T-helper 1 cell (primary cell): ENCODE results near the gene PPP1R37.

Experiments
- DNase-seq, 5 donors: peaks; one replicate each; pipeline ENCODE4 v3.0.0-alpha.2; 2012 to 2020

Gene PPP1R37

DNA sequence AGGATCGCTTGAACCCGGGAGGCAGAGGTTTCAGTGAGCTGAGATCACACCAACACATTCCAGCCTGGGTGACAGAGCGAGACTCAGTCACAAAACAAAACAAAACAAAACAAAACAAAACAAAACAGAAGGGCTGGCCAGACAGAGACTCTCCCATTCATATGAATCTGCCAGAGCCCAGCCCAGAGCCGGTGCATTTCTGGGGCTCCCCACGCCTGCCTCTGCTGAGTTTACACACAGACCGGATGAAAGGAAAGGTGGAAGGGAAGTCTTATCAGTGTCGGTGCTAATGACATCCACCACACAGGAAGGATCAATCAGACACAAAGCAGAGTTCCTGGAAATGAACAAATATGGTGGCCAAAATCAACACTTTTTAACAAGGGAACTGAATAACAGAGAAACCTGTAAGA, 78.2 kb downstream of the PPP1R37 start:
- DNase-seq, result peak in 4 of 5 donors; percentile 38 to 83 (median 42)

DNA sequence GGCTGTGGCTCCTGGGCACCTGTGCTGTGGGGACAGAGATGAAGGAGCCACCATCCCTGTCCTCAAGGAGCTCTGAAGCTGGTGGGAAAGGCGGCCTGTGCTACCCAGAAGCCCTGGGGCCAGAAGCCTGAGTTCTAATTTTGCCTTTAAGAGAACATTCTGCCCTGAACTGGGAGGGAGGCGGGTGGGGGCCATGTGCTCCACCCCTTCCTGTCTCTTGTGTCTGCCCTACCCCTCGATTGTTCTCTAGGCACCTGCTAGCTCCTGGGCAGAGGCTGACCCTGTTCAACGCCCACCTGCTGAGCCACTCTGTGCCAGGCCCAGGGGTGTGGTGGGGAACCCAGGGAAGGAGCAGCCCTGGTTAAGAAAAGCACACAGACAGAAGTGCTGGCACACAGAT, 79.2 kb downstream of the PPP1R37 start:
- DNase-seq, result peak in 3 of 5 donors; percentile 17 to 54 (median 28)

GRCh38 chr19:45172611-45173208, 79.7 kb downstream of the PPP1R37 start:
- DNase-seq, result no peak

DNA sequence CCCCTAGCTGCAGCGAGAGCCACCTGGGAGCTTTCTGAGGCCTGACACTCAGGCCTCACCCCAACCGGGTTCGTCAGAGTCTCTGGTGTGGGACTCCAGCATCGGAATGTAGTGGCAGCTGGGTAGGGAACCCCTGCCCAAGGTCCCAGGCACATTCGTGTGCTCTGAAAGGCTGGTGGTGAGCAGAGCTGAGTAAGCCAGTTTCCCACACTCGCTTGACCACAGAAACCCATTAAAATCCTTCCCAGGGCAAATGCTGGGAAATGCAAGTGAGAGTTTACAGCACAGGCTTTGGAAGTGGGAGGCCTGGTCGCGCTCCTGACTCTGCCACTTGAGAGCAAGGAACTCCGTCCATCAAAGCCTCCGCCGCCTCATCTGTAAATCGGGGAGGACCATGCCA, 80.8 kb downstream of the PPP1R37 start:
- DNase-seq, result no peak

DNA sequence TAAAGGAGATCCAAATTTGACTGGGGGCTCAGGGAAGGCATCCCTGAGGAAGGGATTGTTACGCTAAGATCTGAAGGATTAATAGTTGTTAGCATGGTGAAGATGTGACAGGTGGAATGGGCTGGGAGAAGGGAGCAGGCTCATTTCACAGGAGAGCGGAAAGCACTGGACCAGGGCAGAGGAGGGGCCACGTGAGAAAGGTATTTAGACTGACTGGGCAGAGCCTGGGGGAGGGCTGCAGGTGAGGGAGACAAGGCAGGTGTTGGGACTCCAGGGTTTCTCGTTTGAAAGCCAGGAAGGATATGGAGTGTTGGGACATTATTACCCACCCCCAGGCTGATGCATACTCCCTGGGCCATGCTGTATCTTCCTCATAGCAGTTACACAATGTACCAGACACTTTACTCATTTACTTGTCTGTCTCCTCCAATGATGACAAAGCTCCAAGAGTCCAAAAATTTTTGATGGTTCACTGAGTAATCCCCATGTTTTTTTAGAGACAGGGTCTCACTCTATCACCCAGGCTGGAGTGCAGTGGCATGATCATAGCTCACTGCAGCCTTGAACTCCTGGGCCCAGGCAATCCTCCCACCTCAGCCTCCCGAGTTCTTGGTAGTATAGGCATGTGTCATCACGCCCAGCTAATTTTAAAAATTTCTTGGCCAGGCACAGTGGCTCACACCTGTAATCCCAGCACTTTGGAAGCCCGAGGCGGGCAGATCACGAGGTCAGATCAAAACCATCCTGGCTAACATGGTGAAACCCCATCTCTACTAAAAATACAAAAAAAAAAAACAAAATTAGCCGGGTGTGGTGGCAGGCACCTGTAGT, 82.8 kb downstream of the PPP1R37 start:
- no peak for DNase-seq

GRCh38 chr19:45177817-45178261, 84.9 kb downstream of the PPP1R37 start, which contains the start of gene TRAPPC6A:
TRAPPC6A (minus strand) TSS chr19:45178237; CDS start chr19:45178218, 19 bp downstream.
- DNase-seq, result no peak

DNA sequence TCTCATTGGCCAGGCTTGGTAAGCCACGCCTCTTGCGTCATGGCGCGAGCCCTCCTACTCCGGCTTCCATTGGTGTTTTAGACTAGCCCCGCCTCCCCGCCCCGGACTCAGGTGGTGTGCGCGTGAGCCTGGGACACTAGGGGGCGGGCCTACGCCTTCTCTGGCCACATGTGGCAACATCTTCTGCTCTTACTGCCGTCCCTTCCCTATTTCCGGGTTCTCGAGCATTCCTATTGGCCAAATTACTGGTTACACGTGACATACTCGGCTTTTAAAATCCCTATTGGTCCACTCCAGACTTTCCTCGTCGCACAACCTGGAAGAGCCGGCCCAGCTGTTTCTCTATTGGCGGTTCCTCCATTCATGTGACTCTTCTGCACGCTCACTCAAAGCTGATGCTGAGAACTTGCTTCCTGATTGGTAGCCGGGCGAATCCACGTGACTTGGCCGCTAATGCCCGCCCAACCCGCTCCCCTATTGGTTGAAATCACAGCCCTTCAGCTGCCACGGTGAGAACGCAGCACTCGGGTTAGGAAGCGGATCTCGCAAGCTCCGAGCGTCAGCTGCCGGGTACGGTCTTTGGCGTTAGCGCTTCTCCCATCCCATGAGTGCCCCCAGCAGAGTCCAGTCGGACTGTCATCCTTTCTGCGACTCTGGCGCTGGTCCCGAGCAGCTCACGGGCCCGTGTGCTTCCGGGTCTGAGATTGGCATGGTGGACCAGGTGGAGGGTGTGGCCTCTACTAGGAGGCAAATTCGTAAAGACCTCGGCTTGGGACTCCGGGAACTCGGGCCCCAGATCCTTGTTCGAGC, 85.5 kb downstream of the PPP1R37 start, which contains the start of gene BLOC1S3:
BLOC1S3 (plus strand) TSS at position 523 of the 810 bp plus-strand sequence. CDS start 513 bp downstream, outside the sequence.
- peak; percentile 100 for DNase-seq

DNA sequence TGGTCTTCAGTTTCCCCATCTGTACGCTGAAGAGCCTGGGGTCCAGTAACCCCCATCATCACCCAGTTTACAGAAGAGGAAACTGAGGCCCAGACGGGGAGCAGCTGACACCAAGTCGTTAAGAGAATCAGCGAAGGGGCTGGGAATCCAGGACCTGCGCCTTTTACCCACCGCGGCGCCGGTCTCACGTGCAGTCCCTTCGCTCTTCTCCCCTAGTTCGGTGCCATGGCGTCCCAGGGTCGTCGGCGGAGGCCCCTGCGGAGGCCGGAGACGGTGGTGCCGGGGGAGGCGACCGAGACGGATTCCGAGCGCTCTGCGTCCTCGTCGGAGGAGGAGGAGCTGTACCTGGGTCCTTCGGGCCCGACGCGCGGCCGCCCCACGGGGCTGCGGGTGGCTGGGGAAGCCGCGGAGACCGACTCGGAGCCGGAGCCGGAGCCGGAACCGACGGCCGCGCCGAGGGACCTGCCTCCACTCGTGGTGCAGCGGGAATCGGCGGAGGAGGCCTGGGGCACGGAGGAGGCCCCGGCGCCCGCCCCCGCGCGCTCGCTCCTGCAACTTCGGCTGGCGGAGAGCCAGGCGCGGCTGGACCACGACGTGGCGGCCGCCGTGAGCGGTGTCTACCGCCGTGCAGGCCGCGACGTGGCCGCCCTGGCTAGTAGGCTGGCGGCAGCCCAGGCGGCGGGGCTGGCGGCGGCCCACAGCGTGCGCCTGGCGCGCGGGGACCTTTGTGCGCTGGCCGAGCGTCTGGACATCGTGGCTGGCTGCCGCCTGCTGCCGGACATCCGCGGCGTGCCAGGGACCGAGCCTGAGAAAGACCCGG, 86.3 kb downstream of the PPP1R37 start:
- peak in 3 of 5 donors; percentile 25 to 43 (median 35) for DNase-seq

DNA sequence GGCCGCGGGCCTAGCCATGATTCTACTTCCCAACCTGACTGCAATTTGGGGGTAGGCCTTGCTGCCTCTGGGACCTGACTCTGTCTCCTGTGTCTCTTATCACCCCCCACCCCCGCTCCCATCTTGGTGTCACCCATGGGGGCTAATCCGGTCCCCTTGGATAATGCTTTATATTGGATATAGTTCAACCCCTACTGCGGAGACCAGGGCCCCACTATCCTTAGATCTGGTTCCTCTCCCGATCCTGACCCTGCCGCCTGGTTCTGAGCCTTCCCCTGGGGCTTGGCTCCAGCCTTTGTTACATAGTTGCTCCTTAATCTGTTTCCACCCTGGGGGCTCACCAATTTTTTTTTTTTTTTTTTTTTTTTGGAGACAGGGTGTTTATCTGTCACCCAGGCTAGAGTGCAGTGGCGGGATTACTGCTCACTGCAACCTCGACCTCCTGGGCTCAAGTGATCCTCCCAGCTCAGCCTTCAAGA, 87.0 kb downstream of the PPP1R37 start:
- DNase-seq, result no peak

GRCh38 chr19:45180936-45181335, 88.0 kb downstream of the PPP1R37 start:
- no peak for DNase-seq

GRCh38 chr19:45182758-45183157, 89.8 kb downstream of the PPP1R37 start:
- DNase-seq, result no peak

- DNase-seq, result no peak
Measured at GRCh38 chr19:45184115-45184514, 91.1 kb downstream of the PPP1R37 start.

DNA sequence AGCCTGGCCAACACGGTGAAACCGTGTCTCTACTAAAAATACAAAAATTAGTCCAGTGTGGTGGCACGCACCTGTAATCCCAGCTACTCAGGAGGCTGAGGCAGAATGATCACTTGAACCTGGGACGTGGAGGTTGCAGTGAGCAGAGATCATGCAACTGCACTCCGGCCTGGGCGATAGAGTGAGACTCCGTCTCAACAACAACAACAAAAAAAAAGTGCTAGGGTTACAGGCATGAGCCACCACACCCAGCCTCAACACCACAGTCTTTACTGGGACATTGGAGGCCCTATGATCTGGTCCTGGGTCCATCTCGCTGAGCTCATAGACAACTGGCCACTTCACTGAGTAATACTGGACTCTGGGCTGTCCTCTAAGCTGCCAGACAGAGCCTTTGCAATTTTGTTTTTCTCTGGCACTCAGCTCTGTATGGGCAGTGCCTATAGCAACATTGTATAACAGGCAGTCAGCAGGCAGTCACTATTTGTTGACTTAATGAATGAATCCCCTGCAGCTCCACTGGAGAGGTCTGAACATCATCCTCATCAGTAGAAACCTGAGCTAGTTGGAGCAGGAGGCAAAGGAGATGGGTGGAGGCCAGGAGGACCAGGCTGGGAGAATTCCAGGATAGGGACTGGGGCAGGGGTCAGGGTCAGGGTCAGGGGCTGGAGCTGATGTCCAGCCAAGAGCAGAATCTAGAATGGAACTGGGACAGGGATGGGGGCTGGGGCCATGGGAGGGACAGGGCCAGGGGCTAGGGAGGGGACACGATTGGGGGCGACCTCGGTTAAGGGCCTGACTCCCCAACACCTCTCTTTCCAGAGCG, 93.7 kb downstream of the PPP1R37 start:
- DNase-seq, result no peak

- peak in 1 of 5 donors; percentile 30 for DNase-seq
Measured at GRCh38 chr19:45187421-45188100, 94.6 kb downstream of the PPP1R37 start.

- no peak for DNase-seq
Measured at GRCh38 chr19:45189971-45190370, 97.0 kb downstream of the PPP1R37 start.

- no peak for DNase-seq
Measured at GRCh38 chr19:45191375-45191774, 98.4 kb downstream of the PPP1R37 start.

DNA sequence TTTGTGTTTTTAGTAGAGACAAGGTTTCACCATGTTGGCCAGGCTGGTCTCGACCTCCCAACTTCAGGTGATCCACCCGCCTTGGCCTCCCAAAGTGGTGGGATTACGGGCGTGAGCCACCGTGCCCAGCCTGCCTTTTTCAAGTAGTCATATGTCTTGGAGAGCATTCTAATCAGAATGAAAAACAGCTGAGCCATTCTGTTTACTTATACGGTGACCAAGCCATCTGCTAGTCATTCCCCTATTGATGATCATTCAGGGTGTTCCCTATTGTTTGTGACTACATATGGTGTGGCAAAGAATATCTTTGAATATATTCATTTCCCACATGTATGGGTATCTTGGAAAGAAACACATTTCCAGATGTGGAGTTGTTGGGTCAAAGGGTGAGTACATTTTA, 102.8 kb downstream of the PPP1R37 start:
- no peak for DNase-seq
